ENCODE data around the gene NSD1. TPM values are rescaled to one million over a fixed set of nuclear protein-coding genes. Genes with fewer than 3 reads are reported as not detected.

Gene NSD1
- total and polyA plus RNA-seq, 9 of the 15 experiments (the other 6 are each of a cell fraction or from before 2014, with no cell fraction given): 3.8 to 51.0 (median 24.7) TPM

DNA sequence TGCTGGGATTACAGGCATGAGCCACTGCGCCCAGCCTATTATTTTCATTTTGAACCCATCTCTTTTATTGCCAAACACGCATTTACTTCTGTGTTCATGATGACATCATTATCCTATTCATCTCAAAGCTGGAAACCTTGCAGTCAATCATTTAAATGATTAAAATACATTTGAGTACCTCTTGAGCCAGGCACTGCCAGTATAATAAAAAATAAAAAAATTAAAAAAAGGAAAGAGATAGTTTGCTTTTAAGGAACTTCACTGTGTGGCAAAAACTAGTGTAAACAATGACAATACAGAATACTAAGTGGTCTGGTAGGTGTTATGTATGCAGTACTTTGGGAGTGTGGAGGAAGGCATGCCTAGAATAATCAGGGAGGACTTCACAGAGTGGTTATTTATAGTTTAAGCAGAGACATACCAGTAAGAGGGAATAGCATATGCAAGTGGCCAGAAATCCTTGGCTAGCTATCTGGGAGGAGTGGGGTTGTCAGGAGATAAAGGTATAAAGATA is 8.6 kb downstream of the NSD1 start (continued):
- TF ChIP-seq EP400 (IDR thresholded peaks at IDR 0.05) (no peak), DDX20 (tag; IDR thresholded peaks at IDR 0.05; ENCODE audit: low read depth) (no peak), GABPA (tag; conservative IDR thresholded peaks at IDR 0.05; ENCODE audit: low read depth) (no peak), SRSF9 (IDR thresholded peaks at IDR 0.05; ENCODE audit: borderline replicate concordance, low read depth, low read length) (no peak), C11orf30 (IDR thresholded peaks at IDR 0.05; ENCODE audit: low read depth) (peak; percentile 26; the same call in 1 of the 2 replicates), EP300 (IDR thresholded peaks at IDR 0.05; ENCODE audit: low read length) (no peak), MEF2A (IDR thresholded peaks at IDR 0.05; ENCODE audit: control insufficient read depth, low read depth, low read length) (peak; percentile 48; the same call in 1 of the 2 replicates), ZNF644 (tag; IDR thresholded peaks at IDR 0.05; ENCODE audit: low read depth) (no peak), MAFG (tag; conservative IDR thresholded peaks at IDR 0.05) (peak; percentile 28; the same call in 1 of the 2 replicates), ILK (tag; IDR thresholded peaks at IDR 0.05; ENCODE audit: borderline replicate concordance, low read depth) (no peak), KDM4B (IDR thresholded peaks at IDR 0.05; ENCODE audit: borderline replicate concordance in 2 of 2, low read depth in 1 of 2) (no peak), MECOM (CRISPR knock-in tag; IDR thresholded peaks at IDR 0.05) (no peak), ELF4 (CRISPR knock-in tag; IDR thresholded peaks at IDR 0.05) (no peak)
- TF ChIP-seq, protein P1, sequence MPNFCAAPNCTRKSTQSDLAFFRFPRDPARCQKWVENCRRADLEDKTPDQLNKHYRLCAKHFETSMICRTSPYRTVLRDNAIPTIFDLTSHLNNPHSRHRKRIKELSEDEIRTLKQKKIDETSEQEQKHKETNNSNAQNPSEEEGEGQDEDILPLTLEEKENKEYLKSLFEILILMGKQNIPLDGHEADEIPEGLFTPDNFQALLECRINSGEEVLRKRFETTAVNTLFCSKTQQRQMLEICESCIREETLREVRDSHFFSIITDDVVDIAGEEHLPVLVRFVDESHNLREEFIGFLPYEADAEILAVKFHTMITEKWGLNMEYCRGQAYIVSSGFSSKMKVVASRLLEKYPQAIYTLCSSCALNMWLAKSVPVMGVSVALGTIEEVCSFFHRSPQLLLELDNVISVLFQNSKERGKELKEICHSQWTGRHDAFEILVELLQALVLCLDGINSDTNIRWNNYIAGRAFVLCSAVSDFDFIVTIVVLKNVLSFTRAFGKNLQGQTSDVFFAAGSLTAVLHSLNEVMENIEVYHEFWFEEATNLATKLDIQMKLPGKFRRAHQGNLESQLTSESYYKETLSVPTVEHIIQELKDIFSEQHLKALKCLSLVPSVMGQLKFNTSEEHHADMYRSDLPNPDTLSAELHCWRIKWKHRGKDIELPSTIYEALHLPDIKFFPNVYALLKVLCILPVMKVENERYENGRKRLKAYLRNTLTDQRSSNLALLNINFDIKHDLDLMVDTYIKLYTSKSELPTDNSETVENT (CRISPR knock-in tag; IDR thresholded peaks at IDR 0.05): no peak
- TF ChIP-seq, protein P2, sequence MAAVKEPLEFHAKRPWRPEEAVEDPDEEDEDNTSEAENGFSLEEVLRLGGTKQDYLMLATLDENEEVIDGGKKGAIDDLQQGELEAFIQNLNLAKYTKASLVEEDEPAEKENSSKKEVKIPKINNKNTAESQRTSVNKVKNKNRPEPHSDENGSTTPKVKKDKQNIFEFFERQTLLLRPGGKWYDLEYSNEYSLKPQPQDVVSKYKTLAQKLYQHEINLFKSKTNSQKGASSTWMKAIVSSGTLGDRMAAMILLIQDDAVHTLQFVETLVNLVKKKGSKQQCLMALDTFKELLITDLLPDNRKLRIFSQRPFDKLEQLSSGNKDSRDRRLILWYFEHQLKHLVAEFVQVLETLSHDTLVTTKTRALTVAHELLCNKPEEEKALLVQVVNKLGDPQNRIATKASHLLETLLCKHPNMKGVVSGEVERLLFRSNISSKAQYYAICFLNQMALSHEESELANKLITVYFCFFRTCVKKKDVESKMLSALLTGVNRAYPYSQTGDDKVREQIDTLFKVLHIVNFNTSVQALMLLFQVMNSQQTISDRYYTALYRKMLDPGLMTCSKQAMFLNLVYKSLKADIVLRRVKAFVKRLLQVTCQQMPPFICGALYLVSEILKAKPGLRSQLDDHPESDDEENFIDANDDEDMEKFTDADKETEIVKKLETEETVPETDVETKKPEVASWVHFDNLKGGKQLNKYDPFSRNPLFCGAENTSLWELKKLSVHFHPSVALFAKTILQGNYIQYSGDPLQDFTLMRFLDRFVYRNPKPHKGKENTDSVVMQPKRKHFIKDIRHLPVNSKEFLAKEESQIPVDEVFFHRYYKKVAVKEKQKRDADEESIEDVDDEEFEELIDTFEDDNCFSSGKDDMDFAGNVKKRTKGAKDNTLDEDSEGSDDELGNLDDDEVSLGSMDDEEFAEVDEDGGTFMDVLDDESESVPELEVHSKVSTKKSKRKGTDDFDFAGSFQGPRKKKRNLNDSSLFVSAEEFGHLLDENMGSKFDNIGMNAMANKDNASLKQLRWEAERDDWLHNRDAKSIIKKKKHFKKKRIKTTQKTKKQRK (IDR thresholded peaks at IDR 0.05; ENCODE audit: borderline replicate concordance, low read depth, low read length): no peak
- TF ChIP-seq, protein P3, sequence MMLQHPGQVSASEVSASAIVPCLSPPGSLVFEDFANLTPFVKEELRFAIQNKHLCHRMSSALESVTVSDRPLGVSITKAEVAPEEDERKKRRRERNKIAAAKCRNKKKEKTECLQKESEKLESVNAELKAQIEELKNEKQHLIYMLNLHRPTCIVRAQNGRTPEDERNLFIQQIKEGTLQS (IDR thresholded peaks at IDR 0.05): peak; percentile 76
- TF ChIP-seq, protein P3 (CRISPR knock-in tag; conservative IDR thresholded peaks at IDR 0.05): no peak

Measured in K562 (cell line).